HS-27A (cell line): ENCODE results near the gene ZNF181.
"Not testable (repeated sequence)": the region's sequence is repeated elsewhere in the genome, so short reads cannot be mapped to it uniquely, and the experiment has no call there.

Experiments used
- DNase-seq: peaks from one replicate; pipeline ENCODE4 v3.0.0-alpha.2; 2012; ENCODE audit warnings: low read depth, missing footprints

ZNF181 gene

DNA sequence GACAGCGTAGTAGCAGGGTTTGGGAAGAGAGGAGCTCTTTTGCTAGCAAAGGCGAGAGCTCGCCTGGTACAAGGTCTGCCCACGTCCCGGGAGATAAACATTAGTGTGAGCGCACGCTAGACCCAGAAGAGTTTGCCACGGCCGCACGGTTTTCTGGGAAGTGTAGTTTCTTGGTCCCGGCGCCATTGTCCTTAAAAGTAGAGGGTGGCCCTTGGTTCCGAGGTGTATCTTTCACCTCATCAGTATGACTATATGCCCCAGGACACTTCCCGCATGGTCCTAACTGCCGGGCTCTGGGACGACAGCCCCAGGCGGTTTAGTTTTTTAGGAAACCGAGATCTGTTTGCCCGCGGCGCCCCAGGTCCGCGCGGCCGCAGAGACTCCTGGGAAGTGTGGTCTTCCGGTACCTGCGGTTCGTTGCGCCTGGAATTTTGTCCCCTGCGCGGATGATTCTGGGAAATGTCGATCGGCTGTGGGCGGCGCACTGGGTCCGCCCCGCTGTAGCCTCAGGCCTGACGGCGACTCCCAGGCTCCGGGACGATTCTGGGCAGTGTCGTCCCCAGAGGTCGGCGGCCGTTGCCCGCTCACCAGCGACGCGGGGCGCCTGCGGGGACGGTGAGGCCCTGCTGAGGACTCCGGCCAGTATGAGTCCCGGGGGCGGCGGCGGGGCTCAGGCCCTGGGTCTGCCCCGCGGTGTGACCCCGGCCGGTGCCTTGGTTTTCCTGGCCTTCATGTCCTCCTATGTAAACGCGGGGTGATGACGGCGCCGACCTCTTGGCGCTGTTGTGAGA lies at the start of gene ZNF181:
TSS of gene ZNF181 (plus strand) at position 498 of the 791 bp plus-strand sequence. CDS start 795 bp downstream, outside the sequence.
- DNase-seq, result peak; percentile 96

DNA sequence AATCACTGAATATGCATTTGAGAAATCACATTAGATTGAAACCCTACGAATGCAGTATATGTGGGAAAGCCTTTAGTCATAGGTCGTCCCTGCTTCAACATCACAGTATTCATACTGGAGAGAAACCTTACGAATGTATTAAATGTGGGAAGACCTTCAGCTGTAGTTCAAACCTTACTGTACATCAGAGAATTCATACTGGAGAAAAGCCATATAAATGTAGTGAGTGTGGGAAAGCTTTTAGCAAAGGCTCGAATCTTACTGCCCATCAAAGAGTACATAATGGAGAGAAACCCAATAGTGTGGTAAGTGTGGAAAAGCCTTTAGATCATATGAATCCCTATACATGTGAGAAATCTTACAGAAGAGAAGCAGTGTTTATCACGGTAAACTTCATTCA lies 48.8 kb upstream of the ZNF181 start:
- not testable (repeated sequence) for DNase-seq

DNA sequence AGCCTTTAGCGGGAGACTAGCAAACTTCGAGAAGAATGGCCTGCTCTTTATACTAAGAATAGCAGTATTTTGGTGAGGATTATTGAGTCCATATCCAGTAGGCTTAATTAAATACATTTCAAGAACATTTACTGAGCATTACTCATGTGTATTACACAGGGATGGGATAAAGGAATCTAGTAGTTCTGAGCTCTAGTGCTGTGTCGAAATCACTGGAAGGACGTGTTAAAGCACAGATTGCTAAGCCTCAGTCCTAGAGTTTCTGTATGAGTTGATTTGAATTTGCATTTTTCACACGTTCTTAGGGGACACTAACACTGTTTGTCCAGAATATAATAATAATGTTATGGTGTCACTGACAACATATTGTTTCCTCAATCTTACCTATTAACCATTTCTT lies 47.6 kb upstream of the ZNF181 start:
- DNase-seq, result no peak

DNA sequence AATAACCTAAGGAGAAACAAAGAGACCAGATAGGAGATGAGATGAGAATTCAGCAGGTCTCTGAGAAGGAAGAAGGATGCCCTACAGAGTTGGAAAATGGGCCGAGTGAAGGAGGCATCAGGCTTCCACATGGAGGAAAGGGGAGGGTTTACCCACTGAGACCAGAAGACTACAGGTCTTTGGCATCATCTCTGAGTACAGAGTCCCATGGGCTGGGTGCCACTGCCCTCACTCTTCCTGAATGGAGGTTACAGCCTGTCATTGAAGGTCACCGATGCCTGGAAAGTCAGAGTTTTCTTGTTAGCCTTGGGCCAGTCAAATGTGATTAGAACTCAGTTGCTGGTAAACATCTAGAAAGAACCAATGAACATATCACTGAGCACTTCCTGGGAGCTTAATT lies 46.7 kb upstream of the ZNF181 start:
- no peak for DNase-seq

DNA sequence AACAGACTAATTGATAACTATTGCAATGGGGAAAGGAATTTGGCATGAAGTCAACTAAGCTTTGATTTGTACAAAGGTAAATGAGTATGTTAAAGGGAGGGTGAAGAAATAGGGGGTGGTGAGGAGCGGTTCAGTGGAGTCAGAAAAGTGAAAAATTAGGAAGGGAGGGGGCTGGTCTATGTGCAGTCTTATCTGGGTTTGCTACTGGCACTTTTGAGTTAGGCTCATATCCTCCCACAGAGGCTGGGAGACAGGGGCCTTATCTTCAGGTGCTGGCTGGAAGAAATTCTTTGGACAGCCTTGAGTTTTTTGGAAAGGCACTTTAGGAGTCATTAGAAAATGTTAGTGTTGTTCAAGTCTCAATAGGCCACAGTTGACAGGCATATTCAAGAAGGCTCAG lies 45.5 kb upstream of the ZNF181 start:
- DNase-seq, result no peak

DNA sequence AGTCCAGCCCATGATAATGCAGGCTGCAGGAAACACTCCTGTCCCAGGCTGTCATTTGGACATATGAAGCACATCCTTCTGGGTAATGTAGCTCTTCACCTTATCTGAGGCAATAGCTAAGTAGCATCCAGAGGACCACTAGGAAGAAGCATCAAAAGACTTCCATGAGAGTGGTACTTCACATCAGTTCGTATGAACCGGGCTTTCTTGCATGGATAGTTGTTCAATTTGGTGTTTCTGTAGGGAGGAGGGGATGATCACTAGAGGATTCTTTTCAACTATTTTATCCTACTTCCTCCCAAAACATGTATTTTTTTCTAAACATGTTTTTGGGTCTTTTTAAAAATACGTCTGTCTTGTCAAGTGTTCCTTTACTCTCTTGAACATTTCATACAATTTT lies 43.7 kb upstream of the ZNF181 start:
- DNase-seq, result no peak

DNA sequence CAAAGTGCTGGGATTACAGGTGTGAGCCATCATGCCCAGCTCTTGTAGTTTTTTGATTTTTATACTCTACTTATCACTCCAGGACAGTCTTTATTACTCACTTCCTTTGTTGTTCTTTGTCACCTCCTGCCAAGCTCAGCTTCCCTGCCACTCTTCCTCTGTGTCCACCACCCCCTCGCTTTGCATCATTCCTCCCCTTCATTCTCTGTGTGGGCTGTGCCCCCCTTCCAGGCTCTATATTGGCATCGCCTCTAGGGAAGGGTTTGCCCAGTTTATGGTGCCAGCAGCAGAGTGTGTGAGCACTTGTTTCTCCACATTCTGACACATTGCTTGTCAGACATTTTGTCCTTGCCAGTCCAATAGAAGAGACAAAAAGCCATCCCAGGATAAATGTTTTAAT lies 41.5 kb upstream of the ZNF181 start:
- DNase-seq, result no peak

DNA sequence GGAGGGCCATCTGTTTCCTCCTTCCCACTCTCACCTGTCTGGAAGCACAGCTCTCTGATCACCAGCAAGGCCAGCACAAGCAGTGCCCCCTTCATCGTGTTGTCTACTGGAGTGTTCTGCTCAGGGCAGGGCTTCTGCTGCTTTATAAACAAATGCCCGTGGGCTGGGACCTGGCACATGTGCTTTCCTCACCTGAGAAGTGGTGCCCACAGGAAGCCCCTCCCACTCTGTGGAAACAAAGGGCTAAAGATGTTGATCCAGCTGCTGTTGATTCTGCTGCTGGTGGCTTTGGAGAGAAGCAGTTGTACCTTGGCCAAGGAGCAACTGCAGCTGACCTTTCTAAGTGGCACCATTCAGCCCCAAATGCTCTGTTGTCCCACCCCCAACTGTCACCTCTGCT lies 26.4 kb upstream of the ZNF181 start:
- no peak for DNase-seq

DNA sequence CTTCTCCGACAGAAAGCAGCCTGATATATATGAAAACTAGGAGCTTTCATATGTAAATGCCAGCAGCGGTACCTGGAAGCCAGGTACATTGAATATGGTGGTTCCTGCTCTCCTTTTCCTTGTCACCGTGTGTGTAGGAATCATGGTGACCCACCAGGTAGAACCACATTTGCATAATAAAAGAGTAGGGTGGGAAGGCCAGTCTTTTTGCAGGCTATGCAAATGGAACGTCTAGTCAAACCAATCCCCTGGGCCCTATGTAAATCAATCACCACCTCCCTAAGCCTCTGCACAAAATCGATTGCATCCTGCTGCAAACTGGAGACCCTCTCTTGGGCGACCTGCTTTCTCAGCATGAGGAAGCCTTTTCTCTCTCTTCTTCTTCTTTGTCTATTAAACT lies 22.2 kb upstream of the ZNF181 start:
- no peak for DNase-seq

DNA sequence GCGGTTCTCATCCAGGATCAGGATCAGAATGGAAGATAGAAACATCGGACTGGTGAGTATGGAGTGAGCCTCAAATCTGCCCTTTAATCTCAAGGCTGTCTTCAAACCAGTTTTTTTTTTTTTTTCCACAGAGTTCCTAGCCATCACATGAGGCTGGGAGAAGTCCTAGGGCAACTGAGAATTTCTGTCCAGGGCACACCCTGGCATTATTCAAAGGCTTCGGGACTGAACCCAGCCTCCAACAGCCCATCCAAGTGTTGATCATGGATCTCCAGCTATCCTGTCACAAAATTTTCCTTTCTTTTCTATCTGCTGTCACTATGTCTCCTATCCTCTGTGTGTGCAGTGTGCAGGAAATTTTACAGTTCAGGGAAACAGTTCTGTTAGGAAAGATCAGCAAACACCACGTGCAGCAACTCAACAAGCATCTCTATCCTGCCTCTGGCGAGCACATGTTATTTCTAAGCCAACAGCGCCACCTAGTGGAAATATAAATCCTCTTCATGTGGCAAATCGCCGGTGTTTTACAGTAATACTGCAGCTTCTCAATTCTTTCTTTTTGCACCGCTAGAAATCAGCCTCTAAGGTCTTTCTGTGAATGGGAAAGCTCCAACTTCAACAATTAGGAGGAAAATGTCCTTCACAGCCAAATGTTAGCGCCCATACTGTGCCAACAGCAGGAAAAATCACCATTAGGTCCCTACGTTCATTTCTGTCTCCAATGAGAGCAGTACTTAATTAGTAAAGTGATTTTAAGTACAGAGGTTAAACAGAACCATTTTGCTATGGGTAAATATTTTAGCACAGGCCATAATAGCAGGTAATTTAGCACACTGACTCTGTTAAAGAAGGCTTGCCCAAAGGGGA lies 21.4 kb upstream of the ZNF181 start:
- DNase-seq, result peak; percentile 78

DNA sequence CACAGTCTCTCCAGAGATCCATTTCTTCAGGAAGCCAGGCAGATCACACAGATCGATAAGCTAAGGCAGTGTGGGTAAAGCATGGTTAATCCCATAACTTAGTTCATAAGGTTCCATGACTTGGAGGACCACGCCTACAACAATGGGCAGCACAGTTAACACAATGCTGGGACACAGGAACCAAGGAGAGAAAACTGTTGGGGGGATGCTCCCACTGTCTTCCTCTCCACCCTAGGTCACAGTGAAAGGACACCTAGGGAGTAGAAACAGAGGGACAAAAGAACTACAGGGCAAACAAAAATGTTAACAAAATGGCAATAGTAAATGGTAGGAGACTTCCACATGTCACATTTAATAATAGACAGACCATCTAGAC lies 20.8 kb upstream of the ZNF181 start:
- no peak for DNase-seq

DNA sequence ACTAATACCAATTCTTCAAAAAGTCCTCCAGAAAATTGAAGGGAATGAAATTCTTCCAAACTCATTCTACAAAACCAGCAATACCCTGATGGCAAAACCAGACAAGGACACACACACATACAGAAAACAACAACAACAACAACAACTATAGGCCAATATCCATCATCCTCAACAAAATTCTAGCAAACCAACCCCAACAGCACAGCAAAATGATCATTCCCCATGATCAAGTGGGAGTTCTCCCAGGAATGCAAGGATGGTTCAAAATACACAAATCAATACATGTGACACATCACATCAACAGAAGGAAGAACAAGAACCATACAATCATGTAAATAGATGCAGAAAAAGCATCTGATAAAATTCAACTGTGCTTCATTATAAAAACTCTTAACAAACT lies 18.7 kb upstream of the ZNF181 start:
- no peak for DNase-seq

DNA sequence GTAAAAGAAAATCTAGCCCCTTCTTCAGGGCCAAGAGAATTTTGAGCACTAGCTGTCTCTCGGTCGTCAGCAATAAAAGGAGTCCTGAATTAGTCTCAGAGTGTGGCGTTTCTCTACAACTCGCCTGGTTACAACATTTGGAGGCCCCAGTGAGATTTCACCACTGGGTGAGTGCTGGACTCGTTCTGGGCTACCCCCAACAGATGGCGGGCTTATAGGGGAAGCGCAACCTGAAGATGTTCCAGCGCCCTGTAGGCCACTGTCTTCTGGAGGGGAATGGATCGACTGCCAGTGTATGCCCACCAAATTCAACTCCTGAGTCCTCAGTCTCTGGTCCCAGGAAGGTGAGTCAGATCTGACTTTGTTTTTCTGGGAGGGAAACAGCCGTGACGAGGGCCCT lies 11.7 kb upstream of the ZNF181 start:
- no peak for DNase-seq

DNA sequence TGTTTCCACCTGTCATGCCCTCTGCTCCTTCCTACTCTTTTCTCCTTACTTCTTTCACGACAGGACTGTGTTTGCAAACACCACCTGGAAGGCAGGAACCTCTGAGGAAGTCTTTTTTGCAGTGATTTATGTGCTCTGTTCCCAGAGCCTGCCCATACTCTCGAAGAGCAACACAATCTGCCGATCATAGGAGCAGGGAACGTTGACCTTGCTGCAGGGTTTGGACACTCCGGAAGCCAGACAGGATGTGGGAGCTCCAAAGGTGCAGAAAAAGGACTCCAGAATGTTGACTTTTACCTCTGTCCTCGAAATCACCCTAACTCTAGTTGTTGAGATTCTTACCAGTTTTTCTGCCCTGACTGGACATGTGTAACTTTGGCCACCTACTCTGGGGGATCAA lies 8.6 kb upstream of the ZNF181 start:
- DNase-seq, result no peak

DNA sequence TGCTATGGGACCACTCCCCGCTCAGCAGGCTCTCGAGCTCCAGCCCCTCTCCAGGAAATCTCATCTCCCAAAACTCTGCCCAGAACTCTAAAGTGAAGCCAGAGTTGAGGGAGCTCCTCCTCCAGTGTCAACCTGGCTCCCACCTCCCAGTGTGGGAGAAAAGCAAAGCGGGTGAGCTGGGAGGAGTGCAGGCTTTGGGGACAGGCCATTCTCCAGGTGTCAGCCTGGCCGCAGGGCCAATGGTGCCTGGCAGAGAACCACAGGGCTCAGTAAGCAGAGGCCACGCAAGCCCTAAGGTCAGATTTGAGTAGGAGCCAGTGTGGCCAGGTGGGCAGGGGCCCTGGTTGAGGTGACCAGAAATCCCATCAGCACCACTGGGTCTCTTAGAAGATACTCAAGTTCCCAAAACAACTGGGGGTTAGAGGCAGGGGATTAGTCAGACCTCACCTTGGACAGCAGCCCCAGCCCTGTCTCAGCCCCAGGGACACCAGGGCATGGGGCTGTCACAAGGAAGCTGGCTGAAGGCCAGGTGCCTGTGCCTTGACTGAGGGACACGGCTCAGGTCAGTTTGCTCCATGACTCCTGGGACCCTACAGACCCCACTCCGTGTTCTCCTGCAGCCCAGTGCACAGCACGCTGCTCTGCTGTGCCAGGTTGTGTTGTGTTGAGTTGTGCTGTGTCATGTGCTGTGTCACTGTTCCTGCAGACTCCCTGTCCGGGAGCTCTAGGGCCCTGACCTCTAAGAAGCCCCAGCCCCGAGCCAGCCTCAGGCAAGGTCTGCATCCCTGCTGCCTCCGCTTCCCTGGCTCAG lies 2.8 kb upstream of the ZNF181 start:
- DNase-seq, result no peak

DNA sequence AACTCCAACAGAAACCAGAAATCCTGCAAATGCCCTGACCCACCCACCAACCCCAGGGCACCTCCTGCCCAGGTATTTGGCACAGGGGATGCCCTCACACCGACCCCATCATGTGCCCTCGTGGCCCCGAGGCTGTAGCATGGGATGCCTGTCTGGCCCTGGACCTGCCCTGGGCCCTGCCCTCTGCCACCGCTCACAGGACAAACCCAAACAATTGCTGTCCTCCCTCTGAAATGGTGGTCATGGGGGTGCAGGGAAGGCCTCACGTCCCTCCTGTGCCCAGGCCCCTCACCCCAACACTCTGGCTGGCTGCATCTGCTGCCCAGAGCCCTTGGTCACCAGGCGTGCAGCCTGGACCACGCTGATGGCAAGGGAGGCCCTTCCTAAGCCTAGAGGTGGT lies 2.1 kb upstream of the ZNF181 start:
- DNase-seq, result no peak

DNA sequence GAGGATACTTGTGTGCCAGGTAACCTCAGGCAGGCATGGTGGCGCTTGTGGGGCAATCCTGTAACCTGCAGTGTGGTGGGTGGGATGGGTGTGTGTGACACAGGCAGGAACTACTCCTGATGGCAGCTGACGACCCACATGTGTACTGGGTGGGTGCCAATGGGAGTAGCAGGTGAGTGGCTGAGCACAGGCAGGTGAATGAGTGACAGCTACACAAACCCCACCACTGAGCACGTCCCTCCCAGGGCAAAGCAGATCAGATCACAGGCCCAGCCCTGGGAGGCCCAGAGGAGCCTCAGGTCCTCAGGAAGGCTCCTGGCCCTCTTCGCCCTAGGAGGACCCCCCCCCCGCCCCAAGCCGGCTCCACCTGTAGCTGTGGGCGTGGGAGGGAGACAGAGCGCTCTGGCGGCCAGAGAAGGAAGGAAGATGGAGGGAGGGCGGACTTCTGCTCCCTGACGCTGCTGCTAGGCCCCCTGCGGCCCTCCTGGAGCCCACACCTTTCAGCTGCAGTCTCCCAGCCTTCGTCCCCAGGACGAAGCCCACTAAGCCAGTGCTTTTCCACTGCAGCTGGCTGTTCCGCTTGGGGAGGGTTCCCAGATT lies 1.3 kb upstream of the ZNF181 start:
- DNase-seq, result no peak

DNA sequence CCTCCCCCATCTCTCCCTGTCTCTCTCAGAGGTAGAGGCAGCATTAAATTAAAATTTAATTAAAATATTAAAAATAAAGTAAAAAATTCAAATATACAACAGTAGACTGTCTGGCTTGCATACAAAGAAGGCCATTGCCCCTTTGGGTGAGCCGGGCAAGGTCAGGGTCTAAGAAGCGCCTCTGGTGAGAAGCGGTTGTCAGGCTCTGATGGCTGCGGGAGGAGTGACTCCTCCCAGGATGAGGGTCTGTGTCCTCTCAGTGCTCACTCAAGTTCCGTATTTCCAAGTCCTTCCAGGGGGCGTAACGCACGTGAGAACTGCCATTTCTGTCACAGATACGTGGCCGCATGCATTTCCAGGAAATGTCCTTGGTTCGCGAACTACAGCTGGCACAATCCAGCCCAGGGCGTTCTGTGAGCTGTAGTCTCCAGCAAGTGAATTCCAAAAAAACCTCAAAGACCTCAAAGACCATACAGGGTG lies 737 bp upstream of the ZNF181 start:
- DNase-seq, result no peak

DNA sequence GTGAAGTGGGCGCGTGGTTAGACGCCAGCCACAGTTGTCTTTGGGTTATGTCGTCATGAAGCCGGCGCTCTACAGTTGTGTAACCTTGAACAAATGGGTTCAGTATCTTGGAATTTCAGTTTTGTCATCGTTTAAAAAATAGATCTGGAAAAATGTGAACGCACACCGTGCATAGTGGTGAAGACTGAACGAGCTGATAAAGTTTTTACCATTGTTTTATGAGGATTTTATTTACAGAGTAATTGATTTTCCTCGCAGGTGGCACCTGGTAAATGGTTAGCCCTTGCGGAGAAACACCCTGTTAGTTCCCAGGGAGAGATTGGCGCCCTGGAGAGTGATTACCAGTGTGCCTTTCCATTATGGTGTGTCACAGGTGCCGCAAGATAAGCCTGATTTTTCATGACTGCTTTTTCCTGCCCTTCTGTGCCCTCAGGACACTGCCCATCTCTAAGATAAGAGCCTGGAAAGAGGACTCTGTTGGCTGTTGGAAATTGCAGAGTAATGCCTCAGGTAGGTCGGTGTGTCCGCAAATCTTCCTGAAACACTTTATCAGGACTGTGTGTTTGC lies 577 bp downstream of the ZNF181 start:
- no peak for DNase-seq

DNA sequence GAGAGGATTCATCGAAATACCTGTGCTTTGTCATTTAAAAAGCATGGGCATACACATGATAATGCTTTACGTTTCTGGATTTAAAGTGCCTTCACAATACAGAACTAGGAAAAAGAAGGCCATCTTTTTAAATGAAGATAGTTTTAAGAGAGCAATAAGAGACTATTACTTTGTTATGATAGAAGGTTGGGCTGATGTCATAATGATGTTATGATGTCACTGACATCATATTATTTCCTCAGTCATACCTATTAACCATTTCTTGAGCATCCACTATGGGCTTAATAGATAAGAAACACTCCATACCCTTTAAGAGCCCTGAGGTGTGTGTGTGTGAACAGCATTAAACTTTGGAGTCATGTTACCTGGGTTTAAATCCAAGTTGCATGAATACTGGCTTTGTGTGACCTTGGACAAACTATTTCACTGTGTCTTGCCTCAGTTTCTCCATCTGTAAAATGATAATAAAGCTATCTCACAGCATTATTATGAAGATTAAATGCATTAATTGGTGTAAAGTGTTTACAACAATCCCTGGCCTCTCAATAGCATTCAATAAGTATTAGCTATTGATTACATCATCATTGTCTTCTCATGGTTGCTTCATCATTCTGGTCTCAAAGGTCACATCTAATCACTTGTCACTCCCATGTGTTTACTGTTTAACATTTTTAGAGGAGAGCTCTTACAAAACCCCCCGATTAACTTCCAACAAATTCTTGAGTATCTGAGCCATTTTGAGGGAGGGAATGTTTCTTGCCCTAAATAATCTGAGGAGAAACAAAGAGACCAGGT lies 11.1 kb downstream of the ZNF181 start:
- no peak for DNase-seq

DNA sequence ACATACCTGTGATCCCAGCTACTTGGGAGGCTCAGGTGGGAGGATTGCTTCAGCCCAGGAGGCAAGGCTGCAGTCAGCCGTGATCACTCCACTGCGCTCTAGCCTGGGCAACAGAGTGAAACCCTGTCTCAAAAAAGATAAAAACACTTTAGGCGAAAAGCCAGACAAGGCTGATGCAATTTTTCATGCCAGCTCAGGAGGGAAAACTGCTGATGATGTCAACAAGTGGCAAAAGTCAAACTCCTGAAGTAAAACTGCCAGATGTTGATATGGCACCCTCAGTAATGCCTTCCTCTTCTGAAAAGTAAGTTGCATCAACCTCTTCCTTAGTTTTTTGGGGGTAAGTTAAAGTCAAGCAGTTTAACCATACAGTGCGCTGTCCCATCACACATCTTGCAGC lies 23.4 kb downstream of the ZNF181 start:
- DNase-seq, result no peak
